Measurements from ENCODE around the gene FERMT2. TPM values are rescaled to one million over a fixed set of nuclear protein-coding genes. Genes with fewer than 3 reads are reported as not detected.

Gene FERMT2
- polyA plus RNA-seq, 3 donors: 158 to 191 (median 159) TPM

GRCh38 chr14:52919971-52920370, 30.9 kb downstream of the FERMT2 start:
- DNase-seq (ENCODE audit: extremely low read depth in 1 of 11, low read depth in 9 of 11, low spot score in 4 of 11): peak in 2 of 11 donors; percentile 11 to 46

GRCh38 chr14:52918486-52918885, 32.4 kb downstream of the FERMT2 start:
- no peak for DNase-seq (ENCODE audit: extremely low read depth in 1 of 11, low read depth in 9 of 11, low spot score in 4 of 11)

GRCh38 chr14:52917735-52918134, 33.1 kb downstream of the FERMT2 start:
- DNase-seq (ENCODE audit: extremely low read depth in 1 of 11, low read depth in 9 of 11, low spot score in 4 of 11): no peak

- DNase-seq (ENCODE audit: extremely low read depth in 1 of 11, low read depth in 9 of 11, low spot score in 4 of 11): no peak
Measured at GRCh38 chr14:52914295-52914694, 36.6 kb downstream of the FERMT2 start.

- no peak for DNase-seq (ENCODE audit: extremely low read depth in 1 of 11, low read depth in 9 of 11, low spot score in 4 of 11)
Measured at GRCh38 chr14:52913271-52913670, 37.6 kb downstream of the FERMT2 start.

- DNase-seq (ENCODE audit: extremely low read depth in 1 of 11, low read depth in 9 of 11, low spot score in 4 of 11): no peak
Measured at GRCh38 chr14:52911904-52912303, 38.9 kb downstream of the FERMT2 start.

- DNase-seq (ENCODE audit: extremely low read depth in 1 of 11, low read depth in 9 of 11, low spot score in 4 of 11): no peak
Measured at GRCh38 chr14:52910572-52910971, 40.3 kb downstream of the FERMT2 start.

- DNase-seq (ENCODE audit: extremely low read depth in 1 of 11, low read depth in 9 of 11, low spot score in 4 of 11): no peak
Measured at GRCh38 chr14:52907949-52908348, 42.9 kb downstream of the FERMT2 start.

- no peak for DNase-seq (ENCODE audit: extremely low read depth in 1 of 11, low read depth in 9 of 11, low spot score in 4 of 11)
Measured at GRCh38 chr14:52906141-52906601, 44.7 kb downstream of the FERMT2 start.

GRCh38 chr14:52902971-52903619, 47.8 kb downstream of the FERMT2 start:
- DNase-seq (ENCODE audit: extremely low read depth in 1 of 11, low read depth in 9 of 11, low spot score in 4 of 11): no peak

GRCh38 chr14:52901357-52901980, 49.4 kb downstream of the FERMT2 start:
- no peak for DNase-seq (ENCODE audit: extremely low read depth in 1 of 11, low read depth in 9 of 11, low spot score in 4 of 11)

GRCh38 chr14:52900731-52901130, 50.1 kb downstream of the FERMT2 start:
- no peak for DNase-seq (ENCODE audit: extremely low read depth in 1 of 11, low read depth in 9 of 11, low spot score in 4 of 11)

- DNase-seq (ENCODE audit: extremely low read depth in 1 of 11, low read depth in 9 of 11, low spot score in 4 of 11): no peak
Measured at GRCh38 chr14:52898496-52898895, 52.4 kb downstream of the FERMT2 start.

GRCh38 chr14:52895000-52895399, 55.9 kb downstream of the FERMT2 start:
- no peak for DNase-seq (ENCODE audit: extremely low read depth in 1 of 11, low read depth in 9 of 11, low spot score in 4 of 11)

GRCh38 chr14:52891800-52892199, 59.0 kb downstream of the FERMT2 start:
- DNase-seq (ENCODE audit: extremely low read depth in 1 of 11, low read depth in 9 of 11, low spot score in 4 of 11): no peak

- no peak for DNase-seq (ENCODE audit: extremely low read depth in 1 of 11, low read depth in 9 of 11, low spot score in 4 of 11)
Measured at GRCh38 chr14:52888839-52889838, 61.7 kb downstream of the FERMT2 start.

GRCh38 chr14:52888159-52888558, 62.7 kb downstream of the FERMT2 start:
- DNase-seq (ENCODE audit: extremely low read depth in 1 of 11, low read depth in 9 of 11, low spot score in 4 of 11): no peak

GRCh38 chr14:52885230-52885629, 65.6 kb downstream of the FERMT2 start:
- DNase-seq (ENCODE audit: extremely low read depth in 1 of 11, low read depth in 9 of 11, low spot score in 4 of 11): no peak

- DNase-seq (ENCODE audit: extremely low read depth in 1 of 11, low read depth in 9 of 11, low spot score in 4 of 11): no peak
Measured at GRCh38 chr14:52883658-52884057, 67.2 kb downstream of the FERMT2 start.

- DNase-seq (ENCODE audit: extremely low read depth in 1 of 11, low read depth in 9 of 11, low spot score in 4 of 11): no peak
Measured at GRCh38 chr14:52882824-52883223, 68.0 kb downstream of the FERMT2 start.

All from renal cortex interstitium (tissue), 11 donors.